NCI-H2171 treated with DMSO at 0.1 percent for 48 hours (cell line): ENCODE results near the gene RPL7A.
"Not testable (repeated sequence)": the region's sequence is repeated elsewhere in the genome, so short reads cannot be mapped to it uniquely, and the experiment has no call there.

Source experiments
- DNase-seq: peaks from one replicate; lab custom pipeline; 2025; lab: John Stamatoyannopoulos, UW

The RPL7A gene

GRCh38 chr9:133368249-133368881, 20.3 kb downstream of the RPL7A start:
- DNase-seq, result no peak

- DNase-seq, result no peak
These were observed 21.4 kb downstream of the RPL7A start for GRCh38 chr9:133369422-133369821.

- DNase-seq, result no peak
These were observed 21.9 kb downstream of the RPL7A start for GRCh38 chr9:133369933-133370332.

- DNase-seq, result no peak
These were observed 22.7 kb downstream of the RPL7A start for GRCh38 chr9:133370685-133371084.

- no peak for DNase-seq
These were observed 23.3 kb downstream of the RPL7A start for GRCh38 chr9:133371261-133371711.

GRCh38 chr9:133372144-133372543, 24.1 kb downstream of the RPL7A start:
- no peak for DNase-seq

- no peak for DNase-seq
These were observed 26.6 kb downstream of the RPL7A start for GRCh38 chr9:133374612-133375115.

GRCh38 chr9:133375116-133375723, 27.2 kb downstream of the RPL7A start:
- peak; percentile 43 for DNase-seq

- peak; percentile 93 for DNase-seq
These were observed 28.0 kb downstream of the RPL7A start, which contains the start of the genes STKLD1 and SURF4 for GRCh38 chr9:133375724-133376654. Gene STKLD1 (plus strand): TSS chr9:133376366. CDS start chr9:133376474, 108 bp downstream. Gene SURF4 (minus strand): TSS chr9:133376060. CDS start chr9:133375969, 91 bp downstream.

GRCh38 chr9:133377280-133377679, 29.3 kb downstream of the RPL7A start:
- not testable (repeated sequence) for DNase-seq

GRCh38 chr9:133377721-133378216, 29.8 kb downstream of the RPL7A start:
- DNase-seq, result peak; percentile 67

- DNase-seq, result no peak
These were observed 30.5 kb downstream of the RPL7A start for GRCh38 chr9:133378408-133378962.

GRCh38 chr9:133379153-133380086, 31.4 kb downstream of the RPL7A start:
- no peak for DNase-seq

GRCh38 chr9:133380734-133381133, 32.7 kb downstream of the RPL7A start:
- no peak for DNase-seq

- DNase-seq, result no peak
These were observed 34.6 kb downstream of the RPL7A start for GRCh38 chr9:133382507-133383141.

GRCh38 chr9:133383438-133383837, 35.4 kb downstream of the RPL7A start:
- no peak for DNase-seq

GRCh38 chr9:133384736-133385321, 36.8 kb downstream of the RPL7A start:
- no peak for DNase-seq

GRCh38 chr9:133385452-133385851, 37.4 kb downstream of the RPL7A start:
- no peak for DNase-seq

GRCh38 chr9:133386338-133386737, 38.3 kb downstream of the RPL7A start:
- DNase-seq, result no peak

- no peak for DNase-seq
These were observed 39.7 kb downstream of the RPL7A start for GRCh38 chr9:133387680-133388079.
